ENCODE measurements around the gene CTDSPL.

GRCh38 chr3:38005076-38006020 is 143.7 kb downstream of the CTDSPL start:
- TF ChIP-seq CTCF (conservative IDR thresholded peaks at IDR 0.05; ENCODE audit: low read depth, low read length) = no peak
- TF ChIP-seq EZH2 (IDR thresholded peaks at IDR 0.05; ENCODE audit: borderline replicate concordance, low read depth, low read length, poor library complexity, severe bottlenecking) = no peak

Data from A673 (cell line).